Neutrophil (primary cell): Measurements from ENCODE around the gene CWC15.
A peak's percentile ranks its signal among the peaks of the same experiment; 100 is the strongest.

Experiments used
- H3K27ac ChIP-seq: fragments of 200-600 bp; sonication (generic); 2 replicates; pipeline ENCODE4 v1.5.1; 2016; ENCODE audit warnings: mild to moderate bottlenecking, moderate library complexity
- H3K27me3 ChIP-seq: fragments of 200-600 bp; sonication (generic); 2 replicates; pipeline ENCODE4 v1.6.0; 2016; ENCODE audit warnings: mild to moderate bottlenecking
- H3K36me3 ChIP-seq: fragments of 200-600 bp; sonication (generic); 2 replicates; pipeline ENCODE4 v1.5.1; 2017
- H3K4me1 ChIP-seq, 2 experiments: fragments of 200-600 bp in 1 of 2; sonication (generic) in 1 of 2; 1 replicate in 1 of 2; 2 replicates in 1 of 2; pipeline versions ENCODE4 v1.5.1 to v1.6.1; 2013 to 2016; ENCODE audit warnings: low read depth in 1 of 2, low read length in 1 of 2, mild to moderate bottlenecking in 1 of 2, moderate library complexity in 1 of 2; ENCODE audit not compliant: control insufficient read depth in 1 of 2, insufficient read depth in 1 of 2
- H3K4me3 ChIP-seq, 2 experiments: fragments of 200-600 bp in 1 of 2; sonication (generic) in 1 of 2; 1 replicate in 1 of 2; 2 replicates in 1 of 2; pipeline ENCODE4 v1.5.1; 2013 to 2016; ENCODE audit warnings: low read depth in 1 of 2, low read length in 1 of 2, mild to moderate bottlenecking in 1 of 2, moderate library complexity in 1 of 2
- H3K9me3 ChIP-seq: fragments of 200-600 bp; sonication (generic); 2 replicates; pipeline ENCODE4 v1.5.1; 2016
- CTCF ChIP-seq: fragments of 200-600 bp; sonication (generic); IDR thresholded peaks from 2 replicates; pipeline ENCODE4 v1.5.1; 2016; ENCODE audit warnings: antibody characterized with exemption

Gene CWC15

GRCh38 chr11:94975599-94975998 lies 2.2 kb upstream of the CWC15 start:
- Histone ChIP-seq H3K9me3 (no peaks in the 10 kb centered on the region), H3K27me3 (peaks cover 27% of the 10 kb centered on the region), H3K4me3 (no peak overlapping the region), H3K4me1 (peaks cover 17% of the 10 kb centered on the region in 2 experiments), H3K27ac (no peak overlapping the region), H3K36me3 (peaks cover 12% of the 10 kb centered on the region)
- no peak for TF ChIP-seq CTCF

GRCh38 chr11:94974178-94974577 lies 822 bp upstream of the CWC15 start:
- peaks cover 24% of the 10 kb centered on the region for H3K27me3 ChIP-seq
- H3K4me3 ChIP-seq = peak overlapping the region; percentile 79 to 91
- peaks cover 27% of the 10 kb centered on the region for H3K36me3 ChIP-seq
- H3K9me3 ChIP-seq = no peaks in the 10 kb centered on the region
- TF ChIP-seq CTCF = no peak
- peaks cover 17% of the 10 kb centered on the region in 2 experiments for H3K4me1 ChIP-seq
- H3K27ac ChIP-seq = no peak overlapping the region

- peak overlapping the region; percentile 79 to 91 for H3K4me3 ChIP-seq
Measured at GRCh38 chr11:94972700-94973098, 657 bp downstream of the CWC15 start.

GRCh38 chr11:94968334-94968958 lies 4.9 kb downstream of the CWC15 start:
- H3K36me3 ChIP-seq = peaks cover 84% of the 10 kb centered on the region
- H3K4me3 ChIP-seq = no peak overlapping the region
- peaks cover 11% of the 10 kb centered on the region in 2 experiments for H3K4me1 ChIP-seq
- no peaks in the 10 kb centered on the region for H3K9me3 ChIP-seq
- TF ChIP-seq CTCF = no peak
- no peak overlapping the region for H3K27ac ChIP-seq
- H3K27me3 ChIP-seq = no peaks in the 10 kb centered on the region

More at GRCh38 chr11:94972700-94973098, 657 bp downstream of the CWC15 start:
- Histone ChIP-seq H3K27ac (peak overlapping the region; percentile 76), H3K9me3 (no peaks in the 10 kb centered on the region), H3K27me3 (peaks cover 24% of the 10 kb centered on the region), H3K4me1 (peaks cover 17% of the 10 kb centered on the region in 2 experiments), H3K36me3 (peaks cover 41% of the 10 kb centered on the region)
- no peak for TF ChIP-seq CTCF

- no peak overlapping the region for H3K4me3 ChIP-seq
- H3K27me3 ChIP-seq = no peaks in the 10 kb centered on the region
- TF ChIP-seq CTCF = no peak
- H3K4me1 ChIP-seq = no peaks in the 10 kb centered on the region
- H3K27ac ChIP-seq = no peak overlapping the region
- no peaks in the 10 kb centered on the region for H3K9me3 ChIP-seq
- H3K36me3 ChIP-seq = peaks cover 100% of the 10 kb centered on the region
Measured at GRCh38 chr11:94964934-94965333, 8.4 kb downstream of the CWC15 start.
